Measurements from ENCODE around the gene SYT6.
A peak's percentile ranks its signal among the peaks of the same experiment; 100 is the strongest.

The SYT6 gene

DNA sequence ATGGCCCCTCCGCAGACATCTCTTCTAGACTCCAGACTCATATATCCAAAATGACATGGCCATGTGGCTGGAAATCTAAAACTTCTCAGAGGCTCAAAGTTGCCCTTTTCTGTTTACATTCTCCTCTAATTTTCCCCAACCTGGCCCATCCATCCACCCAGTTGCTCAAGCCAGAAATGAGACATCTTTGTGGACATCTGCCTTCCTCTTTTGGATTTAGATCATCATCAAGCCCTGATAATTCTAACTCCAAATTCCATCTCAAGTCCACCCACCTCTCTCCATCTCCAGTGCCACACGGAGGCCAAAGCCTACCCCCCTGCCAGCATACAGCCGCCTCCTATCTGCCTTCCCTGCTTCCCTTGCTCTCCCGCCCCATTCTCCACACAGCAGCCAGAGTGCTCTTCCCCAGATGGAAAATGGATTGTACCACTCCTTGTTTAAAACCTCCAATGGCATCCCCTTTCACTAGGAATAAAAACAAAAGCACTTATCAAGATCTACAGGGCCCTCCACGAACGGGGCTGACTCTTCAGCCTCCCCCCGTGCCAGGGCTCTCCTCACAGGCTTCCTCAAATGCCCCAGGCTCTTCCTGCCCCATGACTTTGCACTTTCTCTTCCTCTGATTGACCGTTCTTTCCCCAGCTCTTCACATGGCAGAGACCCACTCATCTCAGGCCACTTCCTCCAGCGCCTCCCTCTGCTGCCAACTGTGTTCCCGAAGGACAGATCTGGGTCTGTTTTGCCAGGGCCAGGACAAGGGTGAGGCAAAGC is 40.1 kb downstream of the SYT6 start:
- 8% methylated on average over 9 of the region's 10 CpGs for WGBS (ENCODE audit: insufficient coverage)
- no peaks in the 10 kb centered on the region for H3K36me3 ChIP-seq (ENCODE audit: control insufficient read depth in 4 of 4, insufficient read depth in 4 of 4, low read length in 3 of 4)
- POLR2A ChIA-PET = no interaction called here
- DNase-seq = peak; percentile 81 to 95 (median 94)
- H3K27me3 ChIP-seq (replicated peaks in 2 of 5; ENCODE audit: control insufficient read depth in 4 of 5, insufficient read depth in 5 of 5, low read length in 4 of 5) = no peaks in the 10 kb centered on the region
- CTCF ChIA-PET = interaction anchor here (0.8 kb wide), 1 partner anchor 86 kb away, joined by 3 read pairs; no protein-coding TSS in a partner anchor
- peak overlapping the region in 2 of 7 experiments; percentile 2 to 34 for H3K4me3 ChIP-seq (ENCODE audit: control insufficient read depth in 1 of 7, extremely low read depth in 1 of 7, insufficient read depth in 4 of 7, low read depth in 2 of 7, low read length in 6 of 7)
- H3K27ac ChIP-seq (ENCODE audit: insufficient read depth in 1 of 2, low read depth in 1 of 2, low read length in 2 of 2, poor library complexity in 1 of 2, severe bottlenecking in 2 of 2) = peak overlapping the region; percentile 55 to 56
- peaks cover 11 to 86% (median 55%) of the 10 kb centered on the region in 4 experiments for H3K4me1 ChIP-seq (ENCODE audit: control extremely low read depth in 1 of 4, control insufficient read depth in 4 of 4, insufficient read depth in 4 of 4, low read length in 3 of 4)
- H3K9me3 ChIP-seq (ENCODE audit: control extremely low read depth in 1 of 5, control insufficient read depth in 4 of 5, insufficient read depth in 2 of 5, low read depth in 1 of 5, low read length in 4 of 5) = no peaks in the 10 kb centered on the region

DNA sequence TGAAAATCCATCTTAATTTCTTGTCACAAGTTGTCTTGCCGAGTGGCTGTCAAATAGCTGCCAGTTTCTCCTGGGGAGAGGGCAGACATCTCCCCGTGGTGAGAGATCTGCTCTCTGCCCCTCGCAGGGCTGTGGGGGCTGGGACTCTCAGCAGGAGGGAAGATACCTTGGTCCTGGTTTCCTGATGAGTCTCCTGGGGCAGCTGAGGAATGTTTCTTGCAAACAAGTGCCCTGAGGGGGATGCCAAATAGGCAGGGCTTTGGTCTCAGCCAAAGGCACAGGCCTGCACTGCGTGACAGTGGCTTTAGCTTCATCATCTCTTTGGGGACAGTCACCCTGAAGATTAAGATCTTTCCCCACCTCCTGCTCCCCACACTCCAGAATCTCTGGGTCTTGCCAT is 40.9 kb downstream of the SYT6 start:
- Histone ChIP-seq H3K9me3 (ENCODE audit: control extremely low read depth in 1 of 5, control insufficient read depth in 4 of 5, insufficient read depth in 2 of 5, low read depth in 1 of 5, low read length in 4 of 5) (no peaks in the 10 kb centered on the region), H3K27me3 (replicated peaks in 2 of 5; ENCODE audit: control insufficient read depth in 4 of 5, insufficient read depth in 5 of 5, low read length in 4 of 5) (no peaks in the 10 kb centered on the region), H3K27ac (ENCODE audit: insufficient read depth in 1 of 2, low read depth in 1 of 2, low read length in 2 of 2, poor library complexity in 1 of 2, severe bottlenecking in 2 of 2) (peak overlapping the region in 1 of 2 experiments; percentile 56), H3K4me1 (ENCODE audit: control extremely low read depth in 1 of 4, control insufficient read depth in 4 of 4, insufficient read depth in 4 of 4, low read length in 3 of 4) (peaks cover 11 to 86% (median 55%) of the 10 kb centered on the region in 4 experiments), H3K36me3 (ENCODE audit: control insufficient read depth in 4 of 4, insufficient read depth in 4 of 4, low read length in 3 of 4) (no peaks in the 10 kb centered on the region), H3K4me3 (ENCODE audit: control insufficient read depth in 1 of 7, extremely low read depth in 1 of 7, insufficient read depth in 4 of 7, low read depth in 2 of 7, low read length in 6 of 7) (no peak overlapping the region)
- DNase-seq = no peak
- ChIA-PET CTCF (interaction anchor here (1.0 kb wide), 1 partner anchor 32 kb away, joined by 3 read pairs; no protein-coding TSS in a partner anchor), POLR2A (no interaction called here)
- 62% methylated on average over 4 of the region's 4 CpGs for WGBS (ENCODE audit: insufficient coverage)

DNA sequence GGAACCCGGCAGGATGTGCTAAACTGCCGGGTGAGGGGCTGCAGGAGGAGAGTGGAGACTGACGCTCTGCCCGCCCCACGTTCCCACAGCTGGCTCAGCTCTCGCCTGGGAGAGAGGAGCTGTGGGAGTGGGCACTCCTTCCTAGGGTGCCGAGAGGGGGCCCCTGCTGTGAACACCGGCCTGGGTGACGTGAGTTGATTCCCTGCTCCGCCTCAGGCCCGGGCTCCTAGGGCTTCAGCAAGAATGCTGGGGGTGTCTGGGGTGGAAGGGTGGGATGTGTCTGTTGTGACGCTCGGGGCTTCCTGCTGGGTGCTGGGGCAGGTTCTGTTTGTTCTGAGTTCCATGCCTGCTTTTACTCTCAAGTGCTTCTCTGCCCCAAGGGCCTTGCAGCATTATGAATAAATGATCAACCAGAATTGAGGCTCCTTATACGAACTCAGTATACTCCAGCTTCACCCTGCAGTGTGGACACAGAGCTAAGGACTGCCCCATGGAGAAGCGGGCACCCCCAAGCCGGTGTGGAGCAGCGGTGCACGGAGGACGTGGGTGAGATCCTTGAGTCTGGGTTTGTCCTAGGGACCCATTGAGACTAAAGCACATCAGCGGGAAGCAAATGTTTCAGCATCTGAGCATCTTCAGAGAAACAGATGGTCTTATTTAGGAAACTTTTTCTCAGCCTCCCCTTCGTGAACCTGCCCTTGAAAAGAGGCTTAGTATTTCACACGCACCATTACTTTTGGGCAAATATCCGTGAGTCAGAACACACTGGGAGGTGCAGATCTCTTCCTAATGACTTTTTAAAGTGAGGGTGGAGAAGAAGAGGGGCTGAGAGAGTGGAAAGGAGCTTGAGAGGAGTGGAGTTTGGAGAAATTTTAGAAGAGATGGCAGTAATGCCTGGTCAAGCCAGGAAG is 41.7 kb downstream of the SYT6 start:
- POLR2A ChIA-PET = no interaction called here
- no peaks in the 10 kb centered on the region for H3K9me3 ChIP-seq (ENCODE audit: control extremely low read depth in 1 of 5, control insufficient read depth in 4 of 5, insufficient read depth in 2 of 5, low read depth in 1 of 5, low read length in 4 of 5)
- no peak overlapping the region for H3K4me3 ChIP-seq (ENCODE audit: control insufficient read depth in 1 of 7, extremely low read depth in 1 of 7, insufficient read depth in 4 of 7, low read depth in 2 of 7, low read length in 6 of 7)
- H3K36me3 ChIP-seq (ENCODE audit: control insufficient read depth in 4 of 4, insufficient read depth in 4 of 4, low read length in 3 of 4) = no peaks in the 10 kb centered on the region
- CTCF ChIA-PET = interaction anchor here (0.6 to 1.0 kb wide), 2 partner anchors 15 to 33 kb away, joined by 3 read pairs; no protein-coding TSS in a partner anchor
- no peaks in the 10 kb centered on the region for H3K27me3 ChIP-seq (replicated peaks in 2 of 5; ENCODE audit: control insufficient read depth in 4 of 5, insufficient read depth in 5 of 5, low read length in 4 of 5)
- H3K4me1 ChIP-seq (ENCODE audit: control extremely low read depth in 1 of 4, control insufficient read depth in 4 of 4, insufficient read depth in 4 of 4, low read length in 3 of 4) = peaks cover 11 to 86% (median 57%) of the 10 kb centered on the region in 4 experiments
- no peak for DNase-seq
- WGBS (ENCODE audit: insufficient coverage) = 97% methylated on average over 16 of the region's 23 CpGs
- H3K27ac ChIP-seq (ENCODE audit: insufficient read depth in 1 of 2, low read depth in 1 of 2, low read length in 2 of 2, poor library complexity in 1 of 2, severe bottlenecking in 2 of 2) = no peak overlapping the region

DNA sequence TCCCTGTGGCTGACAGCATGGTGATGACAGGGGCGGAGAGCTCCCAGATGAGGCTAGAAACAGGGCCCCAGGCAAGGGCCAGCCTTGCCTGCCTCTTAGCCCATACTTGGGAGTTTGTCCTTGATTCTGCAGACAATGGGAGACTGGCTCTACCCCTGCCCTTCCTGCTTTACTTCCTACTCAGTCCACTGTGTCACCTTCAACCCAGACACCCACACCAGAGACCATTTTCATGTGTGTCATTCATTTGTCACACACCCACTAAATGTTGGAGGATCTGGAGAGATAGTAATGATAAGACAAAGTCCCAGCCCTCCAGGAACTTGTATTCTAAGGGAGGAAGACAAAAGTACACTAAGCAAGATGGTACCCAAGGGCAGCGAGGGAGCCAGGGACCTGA is 43.7 kb downstream of the SYT6 start:
- CTCF ChIA-PET = interaction anchor here (1.0 to 1.2 kb wide), 2 partner anchors 10 to 18 kb away, joined by 3 to 5 read pairs; no protein-coding TSS in a partner anchor
- DNase-seq = no peak

DNA sequence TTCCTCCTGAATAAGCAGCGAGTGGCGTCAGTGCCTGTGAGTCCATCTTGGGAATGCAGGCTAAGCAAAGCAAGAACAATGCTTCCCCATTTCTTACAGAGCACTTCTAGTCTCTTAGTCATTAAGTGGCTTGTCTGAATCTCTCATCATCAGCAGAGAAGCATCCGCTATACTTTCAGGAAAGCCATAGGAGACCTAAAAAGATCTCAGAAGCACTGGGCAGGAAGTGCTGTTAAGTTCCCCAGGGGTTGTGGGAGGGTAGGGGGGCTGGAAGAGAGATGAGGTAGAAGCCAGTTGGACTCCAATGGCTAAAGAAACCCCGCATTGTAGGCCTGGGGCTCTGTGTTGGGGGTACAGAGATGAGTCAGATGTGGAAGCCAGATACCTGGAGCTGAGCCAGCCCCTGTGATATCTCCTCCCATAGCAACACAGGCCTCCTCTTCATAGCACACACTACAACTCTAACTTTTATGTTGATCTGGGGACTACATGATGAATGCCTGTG is 44.9 kb downstream of the SYT6 start:
- Histone ChIP-seq H3K27me3 (replicated peaks in 2 of 5; ENCODE audit: control insufficient read depth in 4 of 5, insufficient read depth in 5 of 5, low read length in 4 of 5) (no peaks in the 10 kb centered on the region), H3K27ac (ENCODE audit: insufficient read depth in 1 of 2, low read depth in 1 of 2, low read length in 2 of 2, poor library complexity in 1 of 2, severe bottlenecking in 2 of 2) (no peak overlapping the region), H3K36me3 (ENCODE audit: control insufficient read depth in 4 of 4, insufficient read depth in 4 of 4, low read length in 3 of 4) (no peaks in the 10 kb centered on the region), H3K9me3 (ENCODE audit: control extremely low read depth in 1 of 5, control insufficient read depth in 4 of 5, insufficient read depth in 2 of 5, low read depth in 1 of 5, low read length in 4 of 5) (no peaks in the 10 kb centered on the region), H3K4me3 (ENCODE audit: control insufficient read depth in 1 of 7, extremely low read depth in 1 of 7, insufficient read depth in 4 of 7, low read depth in 2 of 7, low read length in 6 of 7) (peak overlapping the region in 1 of 7 experiments; percentile 7), H3K4me1 (ENCODE audit: control extremely low read depth in 1 of 4, control insufficient read depth in 4 of 4, insufficient read depth in 4 of 4, low read length in 3 of 4) (peaks cover 4 to 71% (median 50%) of the 10 kb centered on the region in 4 experiments)
- 78% methylated on average over 2 of the region's 4 CpGs for WGBS (ENCODE audit: insufficient coverage)
- peak; percentile 72 to 95 (median 94) for DNase-seq
- CTCF ChIA-PET = interaction anchor here (1.2 kb wide), 1 partner anchor 11 kb away, joined by 5 read pairs; no protein-coding TSS in a partner anchor
- POLR2A ChIA-PET = no interaction called here

More for the DNA sequence above, 43.7 kb downstream of the SYT6 start:
- Histone ChIP-seq H3K27me3 (replicated peaks in 2 of 5; ENCODE audit: control insufficient read depth in 4 of 5, insufficient read depth in 5 of 5, low read length in 4 of 5) (no peaks in the 10 kb centered on the region), H3K9me3 (ENCODE audit: control extremely low read depth in 1 of 5, control insufficient read depth in 4 of 5, insufficient read depth in 2 of 5, low read depth in 1 of 5, low read length in 4 of 5) (no peaks in the 10 kb centered on the region), H3K36me3 (ENCODE audit: control insufficient read depth in 4 of 4, insufficient read depth in 4 of 4, low read length in 3 of 4) (no peaks in the 10 kb centered on the region), H3K27ac (ENCODE audit: insufficient read depth in 1 of 2, low read depth in 1 of 2, low read length in 2 of 2, poor library complexity in 1 of 2, severe bottlenecking in 2 of 2) (no peak overlapping the region), H3K4me3 (ENCODE audit: control insufficient read depth in 1 of 7, extremely low read depth in 1 of 7, insufficient read depth in 4 of 7, low read depth in 2 of 7, low read length in 6 of 7) (no peak overlapping the region), H3K4me1 (ENCODE audit: control extremely low read depth in 1 of 4, control insufficient read depth in 4 of 4, insufficient read depth in 4 of 4, low read length in 3 of 4) (peaks cover 11 to 76% (median 54%) of the 10 kb centered on the region in 4 experiments)
- WGBS (ENCODE audit: insufficient coverage) = 100% methylated on average over 2 of the region's 2 CpGs
- POLR2A ChIA-PET = no interaction called here

DNA sequence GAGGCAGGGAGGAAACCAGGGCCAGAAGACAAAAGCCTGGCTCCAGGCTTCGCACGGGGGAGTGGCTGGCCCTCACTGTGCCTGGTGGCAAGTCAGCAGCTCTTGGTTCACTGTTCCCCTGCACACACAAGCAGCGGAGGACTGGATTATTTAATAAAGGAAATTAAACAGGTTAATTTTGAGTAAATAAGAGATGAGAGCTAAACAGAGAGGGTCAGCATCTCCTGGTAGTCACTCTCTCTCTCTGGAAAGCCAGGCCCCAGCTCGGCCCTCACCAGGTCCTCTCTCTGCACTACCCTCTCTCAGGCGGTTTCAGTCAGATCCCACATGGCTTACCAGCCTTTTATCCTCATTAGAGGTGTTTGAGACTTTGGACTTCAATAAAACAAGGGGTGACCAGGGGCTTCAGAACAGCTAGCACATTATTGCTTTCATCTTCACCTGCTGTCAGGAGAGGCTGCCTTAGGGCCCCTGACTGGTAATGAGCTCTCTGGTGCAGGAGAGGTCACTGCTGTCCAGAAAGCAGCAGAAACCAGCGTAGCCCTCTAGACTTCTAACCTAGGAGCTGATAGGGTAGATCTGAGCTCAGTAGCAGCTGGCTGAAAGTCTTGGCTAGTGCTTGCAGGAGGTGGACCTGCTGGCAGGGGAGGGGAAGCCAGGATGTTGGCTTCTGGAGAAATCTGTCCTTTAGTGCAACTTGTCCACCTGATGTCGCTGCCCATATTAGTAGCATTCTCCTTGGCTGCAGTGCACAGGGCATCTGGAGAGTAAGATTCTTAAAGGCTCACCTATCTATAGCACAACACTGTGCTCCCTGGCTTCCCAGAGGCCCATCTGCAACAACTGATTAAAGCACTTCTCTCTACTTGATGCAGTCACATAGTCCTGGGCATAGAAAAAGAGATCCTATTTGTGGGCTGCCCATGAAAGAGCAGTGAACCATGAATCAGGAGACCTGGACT is 45.9 kb downstream of the SYT6 start:
- H3K4me1 ChIP-seq (ENCODE audit: control extremely low read depth in 1 of 4, control insufficient read depth in 4 of 4, insufficient read depth in 4 of 4, low read length in 3 of 4) = peaks cover under 1 to 71% (median 45%) of the 10 kb centered on the region in 4 experiments

More for the DNA sequence above, 45.9 kb downstream of the SYT6 start:
- Histone ChIP-seq H3K27ac (ENCODE audit: insufficient read depth in 1 of 2, low read depth in 1 of 2, low read length in 2 of 2, poor library complexity in 1 of 2, severe bottlenecking in 2 of 2) (no peak overlapping the region), H3K4me3 (ENCODE audit: control insufficient read depth in 1 of 7, extremely low read depth in 1 of 7, insufficient read depth in 4 of 7, low read depth in 2 of 7, low read length in 6 of 7) (no peak overlapping the region), H3K36me3 (ENCODE audit: control insufficient read depth in 4 of 4, insufficient read depth in 4 of 4, low read length in 3 of 4) (no peaks in the 10 kb centered on the region), H3K27me3 (replicated peaks in 2 of 5; ENCODE audit: control insufficient read depth in 4 of 5, insufficient read depth in 5 of 5, low read length in 4 of 5) (no peaks in the 10 kb centered on the region), H3K9me3 (ENCODE audit: control extremely low read depth in 1 of 5, control insufficient read depth in 4 of 5, insufficient read depth in 2 of 5, low read depth in 1 of 5, low read length in 4 of 5) (no peaks in the 10 kb centered on the region)
- CTCF ChIA-PET = interaction anchor here (1.2 to 1.5 kb wide), 2 partner anchors 19 to 175 kb away, joined by 4 to 6 read pairs; no protein-coding TSS in a partner anchor
- POLR2A ChIA-PET = no interaction called here
- DNase-seq = peak in 2 of 3 donors; percentile 38 to 64
- WGBS (ENCODE audit: insufficient coverage) = 89% methylated on average over 5 of the region's 7 CpGs
